NCI-H82 (cell line): ENCODE results near the gene ZSCAN30.
"Not testable (repeated sequence)": the region's sequence is repeated elsewhere in the genome, so short reads cannot be mapped to it uniquely, and the experiment has no call there.

Experiments
- DNase-seq: peaks from one replicate; lab custom pipeline; 2025; lab: John Stamatoyannopoulos, UW

Gene ZSCAN30

DNA sequence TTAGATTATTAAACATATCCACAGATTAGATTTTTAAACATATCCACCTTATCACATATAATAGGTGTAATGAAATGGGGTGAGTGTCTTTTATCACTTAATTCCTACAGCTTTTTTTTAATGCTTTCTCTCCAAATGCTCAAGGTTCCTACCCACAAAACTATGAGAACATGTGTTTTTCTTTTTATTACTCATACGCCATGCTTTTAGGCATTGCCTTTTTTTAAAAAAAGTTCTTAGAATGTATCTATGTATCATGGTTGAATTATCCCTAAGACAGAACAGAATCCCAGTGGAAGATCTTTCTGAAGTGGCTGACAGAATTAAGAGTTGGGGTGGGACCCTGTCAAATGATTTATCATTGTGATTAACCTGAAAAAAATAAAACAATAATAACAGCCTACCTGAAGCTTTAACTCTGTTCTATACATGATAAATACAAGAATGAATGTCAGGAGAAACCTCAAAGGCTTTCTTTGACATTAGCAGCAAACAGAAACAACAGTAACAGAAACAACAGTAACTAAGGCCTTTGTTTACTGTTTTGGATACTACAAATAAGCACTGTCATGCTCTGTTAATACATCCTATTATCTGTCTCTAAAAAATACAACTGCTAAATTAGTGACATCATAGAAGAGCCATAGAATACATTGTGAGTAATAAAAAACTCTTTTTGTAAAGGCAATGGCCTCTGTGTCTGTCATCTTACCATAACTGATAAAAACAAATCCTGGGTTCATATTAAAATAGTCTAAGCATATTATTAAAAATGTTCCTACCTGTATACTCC is 53.3 kb downstream of the ZSCAN30 start:
- no peak for DNase-seq

GRCh38 chr18:35231052-35231451 is 59.0 kb downstream of the ZSCAN30 start:
- peak; percentile 87 for DNase-seq

GRCh38 chr18:35227254-35227653 is 62.8 kb downstream of the ZSCAN30 start:
- no peak for DNase-seq

DNA sequence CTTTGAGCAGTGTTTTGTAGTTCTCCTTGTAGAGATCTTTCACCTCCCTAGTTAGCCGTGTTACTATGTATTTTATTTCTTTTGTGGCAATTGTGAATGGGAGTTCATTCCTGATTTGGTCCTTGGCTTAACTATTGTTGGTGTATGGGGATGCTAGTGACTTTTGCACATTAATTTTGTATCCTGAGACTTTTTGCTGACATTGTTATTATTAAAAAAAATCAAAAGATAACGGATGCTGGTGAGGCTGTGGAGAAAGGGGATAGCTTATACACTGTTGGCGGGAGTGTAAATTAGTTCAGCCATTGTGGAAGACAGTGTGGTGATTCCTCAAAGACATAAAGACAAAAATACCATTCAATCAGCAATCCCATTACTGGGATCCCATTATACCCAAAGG is 66.2 kb downstream of the ZSCAN30 start:
- peak; percentile 16 for DNase-seq

GRCh38 chr18:35220424-35220823 is 69.6 kb downstream of the ZSCAN30 start:
- DNase-seq = no peak

DNA sequence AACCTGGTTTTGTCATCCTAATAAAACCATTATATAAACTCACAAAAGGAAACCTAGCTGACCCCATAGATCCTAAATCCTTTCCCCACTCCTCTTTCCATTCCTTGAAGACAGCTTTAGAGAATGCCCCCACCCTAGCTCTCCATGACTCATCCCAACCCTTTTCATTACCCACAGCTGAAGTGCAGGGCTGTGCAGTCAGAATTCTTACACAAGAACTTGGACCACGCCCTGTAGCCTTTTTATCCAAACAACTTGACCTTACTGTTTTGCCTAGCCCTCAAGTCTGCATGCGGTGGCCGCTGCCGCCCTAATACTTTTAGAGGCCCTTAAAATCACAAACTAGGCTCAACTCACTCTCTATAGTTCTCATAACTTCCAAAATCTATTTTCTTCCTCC is 70.7 kb downstream of the ZSCAN30 start:
- DNase-seq = not testable (repeated sequence)

DNA sequence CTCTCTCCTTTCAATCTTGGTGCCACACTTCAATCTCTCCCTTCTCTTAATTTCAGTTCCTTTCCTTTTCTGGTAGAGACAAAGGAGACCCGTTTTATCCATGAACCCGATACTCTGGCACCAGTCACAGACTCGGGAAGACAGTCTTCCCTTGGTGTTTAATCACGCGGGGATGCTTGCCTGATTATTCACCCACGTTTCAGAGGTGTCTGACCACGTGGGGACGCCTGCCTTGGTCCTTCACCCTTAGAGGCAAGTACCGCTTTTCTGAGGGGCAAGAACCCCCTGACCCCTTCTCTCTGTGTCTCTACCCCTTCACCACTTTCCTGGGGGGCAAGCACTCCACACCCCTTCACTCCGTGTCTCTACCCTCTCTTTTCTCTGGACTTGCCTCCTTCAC is 73.4 kb downstream of the ZSCAN30 start:
- not testable (repeated sequence) for DNase-seq

GRCh38 chr18:35215026-35215425 is 75.0 kb downstream of the ZSCAN30 start:
- DNase-seq = peak; percentile 61

- DNase-seq = not testable (repeated sequence)
Observed at GRCh38 chr18:35205746-35206458, 84.1 kb downstream of the ZSCAN30 start.

GRCh38 chr18:35205199-35205712 is 84.8 kb downstream of the ZSCAN30 start:
- DNase-seq = no peak

DNA sequence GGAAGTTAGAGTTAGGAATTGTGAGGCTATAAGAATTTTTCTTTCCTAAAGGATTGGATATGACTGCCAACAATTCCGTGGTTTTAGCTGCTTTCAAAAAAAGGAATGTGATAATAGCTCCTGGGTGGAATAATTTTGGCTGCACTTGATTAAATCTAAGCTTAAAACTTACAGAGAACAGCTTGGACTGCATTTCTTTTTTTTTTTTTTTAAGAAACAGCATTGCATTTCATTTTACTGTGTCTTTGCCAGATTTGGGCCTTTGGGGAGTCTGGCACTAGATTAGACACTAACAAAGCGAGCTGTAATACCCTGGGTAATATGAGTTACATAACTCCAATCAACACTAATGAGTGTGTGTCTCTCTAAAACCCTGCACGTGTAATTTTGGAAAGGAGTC is 87.0 kb downstream of the ZSCAN30 start:
- DNase-seq = peak; percentile 20

DNA sequence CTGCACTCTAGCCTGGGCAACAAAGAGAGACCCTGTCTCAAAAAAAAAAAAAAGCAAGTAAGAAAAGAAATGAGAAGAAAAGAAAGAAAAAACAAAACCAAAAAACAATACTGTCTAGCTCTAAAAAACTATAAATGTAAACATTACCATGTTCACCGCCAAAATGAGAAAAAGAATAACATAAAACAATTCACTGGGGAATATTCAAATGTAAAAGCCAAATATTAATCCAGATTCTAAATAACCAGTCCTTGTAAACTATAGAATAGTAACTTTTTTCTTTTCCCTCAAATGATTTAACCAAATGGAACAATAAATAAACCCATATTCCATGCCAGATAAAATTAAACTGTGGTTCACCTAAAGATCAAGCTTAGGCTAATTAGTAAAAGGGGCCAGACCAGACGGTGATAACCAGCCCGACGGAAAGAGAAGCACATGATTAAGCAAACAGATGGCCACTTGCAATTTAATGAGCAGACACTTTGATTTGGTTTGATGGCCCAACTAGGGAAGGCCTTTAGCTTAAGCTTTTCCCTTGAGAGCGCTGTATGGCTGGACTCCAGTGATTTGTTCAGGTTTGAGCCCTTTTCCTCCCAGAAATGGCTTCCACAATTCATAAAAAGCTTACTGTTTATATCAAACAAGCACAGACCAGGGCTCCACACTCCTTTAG is 88.6 kb downstream of the ZSCAN30 start:
- peak; percentile 95 for DNase-seq
